Coronary artery (tissue), 2 donors: ENCODE measurements around the gene ZNF350.
"Not testable (repeated sequence)": the region's sequence is repeated elsewhere in the genome, so short reads cannot be mapped to it uniquely, and the experiment has no call there.

Experiments
- DNase-seq: peaks from one replicate; pipeline ENCODE4 v3.0.0-alpha.2; 2017; ENCODE audit warnings: low spot score
- H3K27ac ChIP-seq, 2 donors: fragments of 200-600 bp; sonication (generic); one replicate each; pipeline ENCODE4 v1.5.1; 2016 to 2019
- H3K4me3 ChIP-seq: fragments of 200-600 bp; sonication (generic); 2 replicates; pipeline ENCODE4 v1.5.1; 2016; ENCODE audit warnings: mild to moderate bottlenecking, moderate library complexity
- CTCF ChIP-seq: fragments of 200-600 bp; sonication (generic); IDR thresholded peaks from one replicate; pipeline ENCODE4 v1.5.1; 2019; ENCODE audit warnings: antibody characterized with exemption

The ZNF350 gene

GRCh38 chr19:51965583-51965982 lies 21.1 kb downstream of the ZNF350 start:
- no peak for TF ChIP-seq CTCF
- Histone ChIP-seq H3K4me3 (peak overlapping the region; percentile 24), H3K27ac (no peak overlapping the region)
- DNase-seq, result no peak

GRCh38 chr19:51960621-51961233 lies 25.9 kb downstream of the ZNF350 start:
- not testable (repeated sequence) for DNase-seq, H3K27ac ChIP-seq, H3K4me3 ChIP-seq

- no peak overlapping the region for H3K4me3 ChIP-seq
- TF ChIP-seq CTCF, result no peak
- no peak for DNase-seq
- no peak overlapping the region for H3K27ac ChIP-seq
These were observed 26.8 kb downstream of the ZNF350 start for GRCh38 chr19:51959791-51960190.

- H3K4me3 ChIP-seq, H3K27ac ChIP-seq, DNase-seq: not testable (repeated sequence)
These were observed 28.8 kb downstream of the ZNF350 start for GRCh38 chr19:51957846-51958245.

- no peak for DNase-seq
These were observed 37.7 kb downstream of the ZNF350 start for GRCh38 chr19:51948975-51949374.

GRCh38 chr19:51946602-51947001 lies 40.0 kb downstream of the ZNF350 start:
- no peak for TF ChIP-seq CTCF
- Histone ChIP-seq H3K4me3 (no peak overlapping the region), H3K27ac (no peak overlapping the region)
- DNase-seq, result no peak

More at GRCh38 chr19:51948975-51949374, 37.7 kb downstream of the ZNF350 start:
- TF ChIP-seq CTCF, result no peak
- Histone ChIP-seq H3K4me3 (peak overlapping the region; percentile 52), H3K27ac (peak overlapping the region in 1 of 2 donors; percentile 31)

GRCh38 chr19:51944798-51945552 lies 41.7 kb downstream of the ZNF350 start:
- Histone ChIP-seq H3K4me3 (peak overlapping the region; percentile 47), H3K27ac (no peak overlapping the region)
- no peak for DNase-seq
- TF ChIP-seq CTCF, result no peak

GRCh38 chr19:51938936-51939335 lies 47.7 kb downstream of the ZNF350 start:
- DNase-seq, result no peak
- no peak for TF ChIP-seq CTCF
- no peak overlapping the region for H3K27ac ChIP-seq
- no peak overlapping the region for H3K4me3 ChIP-seq
